ENCODE data around the gene SPATA4. TPM values are rescaled to one million over a fixed set of nuclear protein-coding genes. Genes with fewer than 3 reads are reported as not detected.
"Not testable (repeated sequence)": the region's sequence is repeated elsewhere in the genome, so short reads cannot be mapped to it uniquely, and the experiment has no call there.

The SPATA4 gene
- total RNA-seq, 5 donors from 2014 or later (not counting 1 experiment from before 2014, with no cell fraction given), result not detected

DNA sequence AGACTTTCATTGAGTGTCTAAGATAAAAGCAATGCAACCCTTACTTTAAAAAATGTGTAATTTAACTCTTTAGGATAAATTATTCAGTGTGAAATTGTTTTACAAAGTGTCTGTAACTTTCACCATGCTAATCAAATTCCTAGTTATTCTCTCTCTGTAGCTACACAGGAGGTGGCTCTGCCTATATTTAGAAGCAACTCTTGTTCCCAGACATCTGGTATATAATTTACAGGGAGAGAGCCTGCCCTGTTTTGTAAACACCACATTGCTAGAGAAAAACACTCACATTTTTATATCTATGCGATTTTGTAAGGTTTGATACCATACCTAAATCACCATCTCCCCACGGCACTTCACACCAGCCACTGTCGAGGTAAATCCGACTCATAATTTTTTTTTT is 35.5 kb upstream of the SPATA4 start:
- Histone ChIP-seq H3K9me3 (no peaks in the 10 kb centered on the region), H3K27me3 (replicated peaks in 1 of 2; ENCODE audit: control insufficient read depth in 2 of 2, extremely low read depth in 1 of 2, insufficient read depth in 2 of 2, low read length in 1 of 2) (no peaks in the 10 kb centered on the region), H3K4me1 (ENCODE audit: control insufficient read depth in 1 of 2, extremely low read depth in 1 of 2, insufficient read depth in 2 of 2, low read length in 2 of 2) (no peaks in the 10 kb centered on the region), H3K36me3 (ENCODE audit: control insufficient read depth in 2 of 2, extremely low read depth in 1 of 2, insufficient read depth in 1 of 2, low read length in 1 of 2) (no peaks in the 10 kb centered on the region), H3K27ac (ENCODE audit: low read length) (no peak overlapping the region), H3K4me3 (ENCODE audit: control insufficient read depth in 1 of 2, extremely low read depth in 1 of 2, low read length in 1 of 2) (no peak overlapping the region)
- DNase-seq (no peak), ATAC-seq (replicated peaks in 1 of 4) (no peak)
- Mint-ChIP-seq H3K36me3 (no peaks in the 10 kb centered on the region), H3K4me1 (no peaks in the 10 kb centered on the region), H3K9me3 (no peaks in the 10 kb centered on the region), H3K4me3 (no peak overlapping the region), H3K27me3 (peaks cover 11 to 21% of the 10 kb centered on the region in 2 donors), H3K27ac (no peak overlapping the region)
- ChIA-PET CTCF (interaction anchor here in 1 of 2 donors (0.6 kb wide), 2 partner anchors 122 to 143 kb away, joined by 3 to 4 read pairs; no protein-coding TSS in a partner anchor), POLR2A (no interaction called here)
- 93% methylated on average over 3 of the region's 4 CpGs for WGBS (ENCODE audit: insufficient coverage)

DNA sequence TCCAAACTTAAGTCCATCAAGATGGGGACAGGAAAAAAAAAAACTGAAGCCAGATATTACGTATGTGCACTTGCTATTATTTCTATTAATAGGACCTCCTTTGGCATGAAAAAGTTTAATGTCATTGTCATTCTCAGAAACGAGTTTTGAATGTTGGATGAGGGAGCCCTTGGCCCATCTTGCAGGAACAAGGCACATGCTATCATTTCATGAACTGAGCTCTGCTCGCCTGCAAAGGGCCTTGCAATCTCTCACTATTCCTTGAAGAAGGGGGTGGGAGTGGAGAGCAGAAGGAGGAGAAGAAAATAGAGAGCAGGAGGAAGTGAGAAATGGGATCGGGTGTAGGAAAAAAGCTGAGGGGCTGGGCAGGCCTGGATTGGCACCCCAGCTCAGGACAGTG is 34.3 kb upstream of the SPATA4 start:
- Mint-ChIP-seq H3K27ac (no peak overlapping the region), H3K4me1 (no peaks in the 10 kb centered on the region), H3K27me3 (peaks cover 12 to 24% of the 10 kb centered on the region in 2 donors), H3K9me3 (no peaks in the 10 kb centered on the region), H3K4me3 (no peak overlapping the region), H3K36me3 (no peaks in the 10 kb centered on the region)
- Histone ChIP-seq H3K36me3 (ENCODE audit: control insufficient read depth in 2 of 2, extremely low read depth in 1 of 2, insufficient read depth in 1 of 2, low read length in 1 of 2) (no peaks in the 10 kb centered on the region), H3K9me3 (no peaks in the 10 kb centered on the region), H3K27me3 (replicated peaks in 1 of 2; ENCODE audit: control insufficient read depth in 2 of 2, extremely low read depth in 1 of 2, insufficient read depth in 2 of 2, low read length in 1 of 2) (peaks cover 0 to 3% of the 10 kb centered on the region in 2 experiments), H3K4me1 (ENCODE audit: control insufficient read depth in 1 of 2, extremely low read depth in 1 of 2, insufficient read depth in 2 of 2, low read length in 2 of 2) (no peaks in the 10 kb centered on the region), H3K4me3 (ENCODE audit: control insufficient read depth in 1 of 2, extremely low read depth in 1 of 2, low read length in 1 of 2) (no peak overlapping the region), H3K27ac (ENCODE audit: low read length) (no peak overlapping the region)
- ChIA-PET CTCF (interaction anchor here in 1 of 2 donors (0.8 kb wide), 1 partner anchor 9 kb away, joined by 3 read pairs; no protein-coding TSS in a partner anchor), POLR2A (no interaction called here)
- 40% methylated on average over 1 of the region's 4 CpGs for WGBS (ENCODE audit: insufficient coverage)
- DNase-seq (no peak), ATAC-seq (replicated peaks in 1 of 4) (no peak)

DNA sequence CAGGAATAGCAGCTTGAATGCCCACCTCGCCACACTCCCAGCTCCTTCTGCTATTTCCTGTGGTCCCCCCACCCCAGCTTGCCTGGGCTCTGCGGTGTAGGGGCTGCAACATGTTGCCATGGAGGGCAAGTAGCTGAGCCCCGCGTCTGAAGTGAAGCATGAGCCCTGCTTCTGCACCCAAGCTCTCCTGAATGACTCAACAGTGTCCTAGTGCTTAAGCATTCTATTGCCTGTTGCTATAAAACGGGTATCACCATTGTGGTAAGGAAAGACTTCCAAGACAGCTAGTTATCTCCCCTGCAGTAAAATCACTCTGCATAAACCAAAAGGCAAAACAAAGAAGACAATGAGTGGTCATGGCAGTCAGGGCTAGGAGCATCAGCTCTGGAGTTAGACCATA is 31.4 kb upstream of the SPATA4 start:
- peaks cover 0 to 3% of the 10 kb centered on the region in 2 experiments for H3K27me3 ChIP-seq (replicated peaks in 1 of 2; ENCODE audit: control insufficient read depth in 2 of 2, extremely low read depth in 1 of 2, insufficient read depth in 2 of 2, low read length in 1 of 2)
- no peak overlapping the region for H3K4me3 ChIP-seq (ENCODE audit: control insufficient read depth in 1 of 2, extremely low read depth in 1 of 2, low read length in 1 of 2)
- H3K9me3 ChIP-seq, result no peaks in the 10 kb centered on the region
- no peaks in the 10 kb centered on the region for H3K9me3 Mint-ChIP-seq
- no peak overlapping the region for H3K4me3 Mint-ChIP-seq
- H3K27ac Mint-ChIP-seq, result no peak overlapping the region
- ChIA-PET POLR2A (no interaction called here), CTCF (no interaction called here)
- no peaks in the 10 kb centered on the region for H3K4me1 ChIP-seq (ENCODE audit: control insufficient read depth in 1 of 2, extremely low read depth in 1 of 2, insufficient read depth in 2 of 2, low read length in 2 of 2)
- WGBS (ENCODE audit: insufficient coverage), result 71% methylated on average over 4 of the region's 5 CpGs
- no peak for DNase-seq
- H3K4me1 Mint-ChIP-seq, result no peaks in the 10 kb centered on the region
- ATAC-seq (replicated peaks in 1 of 4), result no peak
- peaks cover 9 to 12% of the 10 kb centered on the region in 2 donors for H3K27me3 Mint-ChIP-seq
- H3K27ac ChIP-seq (ENCODE audit: low read length), result no peak overlapping the region
- no peaks in the 10 kb centered on the region for H3K36me3 ChIP-seq (ENCODE audit: control insufficient read depth in 2 of 2, extremely low read depth in 1 of 2, insufficient read depth in 1 of 2, low read length in 1 of 2)
- no peaks in the 10 kb centered on the region for H3K36me3 Mint-ChIP-seq

DNA sequence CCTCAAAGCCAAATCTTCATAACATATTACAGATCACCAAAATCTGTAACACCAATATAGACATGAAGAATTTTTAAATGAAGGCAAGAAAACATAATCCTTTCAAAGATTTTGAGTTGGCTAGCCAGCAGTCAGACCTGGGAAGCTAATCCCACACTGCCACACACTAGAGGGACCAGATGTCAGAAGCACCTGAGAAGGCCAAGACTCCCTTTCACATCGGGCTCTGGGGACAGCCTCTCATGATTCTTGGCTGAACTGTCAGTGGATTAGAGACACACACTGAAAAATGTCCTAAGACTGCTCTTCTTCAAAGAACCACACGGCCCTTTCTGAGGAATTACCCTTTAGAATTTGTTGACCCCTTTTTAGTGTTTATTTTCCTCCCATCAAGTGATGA is 28.2 kb upstream of the SPATA4 start:
- peaks cover 7 to 9% of the 10 kb centered on the region in 2 donors for H3K27me3 Mint-ChIP-seq
- H3K27ac ChIP-seq (ENCODE audit: low read length), result no peak overlapping the region
- no peaks in the 10 kb centered on the region for H3K9me3 Mint-ChIP-seq
- H3K36me3 ChIP-seq (ENCODE audit: control insufficient read depth in 2 of 2, extremely low read depth in 1 of 2, insufficient read depth in 1 of 2, low read length in 1 of 2), result no peaks in the 10 kb centered on the region
- H3K4me1 Mint-ChIP-seq, result no peaks in the 10 kb centered on the region
- H3K27me3 ChIP-seq (replicated peaks in 1 of 2; ENCODE audit: control insufficient read depth in 2 of 2, extremely low read depth in 1 of 2, insufficient read depth in 2 of 2, low read length in 1 of 2), result peaks cover 0 to 3% of the 10 kb centered on the region in 2 experiments
- no peaks in the 10 kb centered on the region for H3K9me3 ChIP-seq
- H3K4me1 ChIP-seq (ENCODE audit: control insufficient read depth in 1 of 2, extremely low read depth in 1 of 2, insufficient read depth in 2 of 2, low read length in 2 of 2), result no peaks in the 10 kb centered on the region
- ChIA-PET POLR2A (no interaction called here), CTCF (no interaction called here)
- H3K4me3 ChIP-seq (ENCODE audit: control insufficient read depth in 1 of 2, extremely low read depth in 1 of 2, low read length in 1 of 2), result no peak overlapping the region
- no peak for ATAC-seq (replicated peaks in 1 of 4)
- H3K36me3 Mint-ChIP-seq, result no peaks in the 10 kb centered on the region
- no peak overlapping the region for H3K27ac Mint-ChIP-seq
- no peak overlapping the region for H3K4me3 Mint-ChIP-seq
- DNase-seq, result no peak
- WGBS (ENCODE audit: insufficient coverage), result 71% methylated on average over 1 of the region's 2 CpGs

DNA sequence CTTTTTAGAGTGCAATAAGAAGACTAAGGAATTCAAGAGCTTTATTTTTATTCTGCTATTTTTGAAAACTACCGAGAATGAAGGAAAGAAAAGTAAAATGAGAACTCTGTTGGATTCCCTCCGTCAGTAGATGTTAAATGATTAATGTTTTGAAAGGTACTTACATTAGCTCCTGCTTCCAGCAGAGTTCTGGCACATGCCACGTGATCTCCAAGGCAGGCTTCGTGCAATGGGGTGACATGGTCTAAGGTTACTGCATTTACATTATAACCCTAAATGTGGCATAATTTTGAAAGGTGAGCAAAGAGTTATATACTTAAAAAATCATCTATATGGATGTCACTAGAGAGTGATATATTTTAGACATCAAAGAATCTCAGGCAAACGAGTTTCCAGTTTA is 26.8 kb upstream of the SPATA4 start:
- peaks cover 0 to 3% of the 10 kb centered on the region in 2 experiments for H3K27me3 ChIP-seq (replicated peaks in 1 of 2; ENCODE audit: control insufficient read depth in 2 of 2, extremely low read depth in 1 of 2, insufficient read depth in 2 of 2, low read length in 1 of 2)
- DNase-seq, result no peak
- Mint-ChIP-seq H3K4me1 (no peaks in the 10 kb centered on the region), H3K4me3 (no peak overlapping the region), H3K36me3 (no peaks in the 10 kb centered on the region), H3K27me3 (peaks cover 2 to 4% of the 10 kb centered on the region in 2 donors), H3K9me3 (no peaks in the 10 kb centered on the region), H3K27ac (no peak overlapping the region)
- no peaks in the 10 kb centered on the region for H3K36me3 ChIP-seq (ENCODE audit: control insufficient read depth in 2 of 2, extremely low read depth in 1 of 2, insufficient read depth in 1 of 2, low read length in 1 of 2)
- POLR2A ChIA-PET, result no interaction called here
- no peak overlapping the region for H3K4me3 ChIP-seq (ENCODE audit: control insufficient read depth in 1 of 2, extremely low read depth in 1 of 2, low read length in 1 of 2)
- H3K4me1 ChIP-seq (ENCODE audit: control insufficient read depth in 1 of 2, extremely low read depth in 1 of 2, insufficient read depth in 2 of 2, low read length in 2 of 2), result no peaks in the 10 kb centered on the region
- WGBS (ENCODE audit: insufficient coverage), result no CpG with 5 or more reads among the region's 5 CpGs
- ATAC-seq (replicated peaks in 1 of 4), result no peak
- no peak overlapping the region for H3K27ac ChIP-seq (ENCODE audit: low read length)
- no peaks in the 10 kb centered on the region for H3K9me3 ChIP-seq
- CTCF ChIA-PET, result no interaction called here

DNA sequence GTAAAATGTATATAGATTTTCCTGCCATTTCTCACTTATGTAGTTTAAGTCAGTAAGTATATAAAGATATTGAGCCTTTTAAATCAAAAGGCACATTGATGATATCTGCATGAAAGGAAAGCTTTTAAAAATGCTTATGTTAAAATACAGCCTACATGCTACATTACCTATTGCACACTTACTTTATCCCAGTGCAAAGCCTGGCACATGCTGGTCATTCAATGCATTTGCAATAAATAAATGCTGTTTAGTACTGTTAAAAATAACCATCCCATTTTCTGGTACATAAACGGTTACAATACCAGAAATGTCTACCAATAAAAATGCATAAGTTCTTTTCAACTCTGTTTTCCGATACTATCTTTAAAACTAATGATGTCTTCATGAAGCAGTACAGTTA is 22.1 kb upstream of the SPATA4 start:
- ATAC-seq (replicated peaks in 1 of 4), result no peak
- no peaks in the 10 kb centered on the region for H3K27me3 ChIP-seq (replicated peaks in 1 of 2; ENCODE audit: control insufficient read depth in 2 of 2, extremely low read depth in 1 of 2, insufficient read depth in 2 of 2, low read length in 1 of 2)
- H3K9me3 ChIP-seq, result no peaks in the 10 kb centered on the region
- 94% methylated on average over 2 of the region's 2 CpGs for WGBS (ENCODE audit: insufficient coverage)
- Mint-ChIP-seq H3K27me3 (peaks cover 0 to 3% of the 10 kb centered on the region in 2 donors), H3K4me1 (no peaks in the 10 kb centered on the region), H3K36me3 (no peaks in the 10 kb centered on the region), H3K9me3 (peaks cover 0 to under 1% (median 0%) of the 10 kb centered on the region in 3 donors), H3K4me3 (no peak overlapping the region), H3K27ac (no peak overlapping the region)
- no peak for DNase-seq
- ChIA-PET POLR2A (no interaction called here), CTCF (no interaction called here)
- no peaks in the 10 kb centered on the region for H3K36me3 ChIP-seq (ENCODE audit: control insufficient read depth in 2 of 2, extremely low read depth in 1 of 2, insufficient read depth in 1 of 2, low read length in 1 of 2)
- no peaks in the 10 kb centered on the region for H3K4me1 ChIP-seq (ENCODE audit: control insufficient read depth in 1 of 2, extremely low read depth in 1 of 2, insufficient read depth in 2 of 2, low read length in 2 of 2)
- H3K4me3 ChIP-seq (ENCODE audit: control insufficient read depth in 1 of 2, extremely low read depth in 1 of 2, low read length in 1 of 2), result no peak overlapping the region
- no peak overlapping the region for H3K27ac ChIP-seq (ENCODE audit: low read length)

DNA sequence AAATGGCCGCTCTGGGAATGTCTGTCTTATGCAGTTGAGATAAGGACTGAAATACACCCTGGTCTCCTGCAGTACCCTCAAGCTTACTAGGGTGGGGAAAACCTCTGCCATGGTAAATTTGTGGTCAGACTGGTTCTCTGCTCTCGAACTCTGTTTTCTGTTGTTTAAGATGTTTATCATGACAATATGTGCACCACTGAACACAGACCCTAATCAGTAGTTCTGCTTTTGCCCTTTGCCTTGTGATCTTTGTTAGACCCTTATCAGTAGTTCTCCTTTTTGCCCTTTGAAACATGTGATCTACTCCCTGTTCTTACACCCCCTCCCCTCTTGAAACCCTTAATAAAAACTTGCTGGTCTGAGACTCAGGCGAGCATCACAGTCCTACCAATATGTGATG is 17.0 kb upstream of the SPATA4 start:
- H3K4me1 Mint-ChIP-seq; H3K27ac ChIP-seq (ENCODE audit: low read length); H3K27ac Mint-ChIP-seq; H3K4me1 ChIP-seq (ENCODE audit: control insufficient read depth in 1 of 2, extremely low read depth in 1 of 2, insufficient read depth in 2 of 2, low read length in 2 of 2); ATAC-seq (replicated peaks in 1 of 4); H3K27me3 ChIP-seq (replicated peaks in 1 of 2; ENCODE audit: control insufficient read depth in 2 of 2, extremely low read depth in 1 of 2, insufficient read depth in 2 of 2, low read length in 1 of 2); CTCF ChIA-PET; DNase-seq; H3K36me3 Mint-ChIP-seq; H3K4me3 Mint-ChIP-seq; H3K9me3 ChIP-seq; H3K9me3 Mint-ChIP-seq; H3K36me3 ChIP-seq (ENCODE audit: control insufficient read depth in 2 of 2, extremely low read depth in 1 of 2, insufficient read depth in 1 of 2, low read length in 1 of 2); POLR2A ChIA-PET; H3K4me3 ChIP-seq (ENCODE audit: control insufficient read depth in 1 of 2, extremely low read depth in 1 of 2, low read length in 1 of 2): not testable (repeated sequence)
- peaks cover 11 to 26% of the 10 kb centered on the region in 2 donors for H3K27me3 Mint-ChIP-seq
- 83% methylated on average over 1 of the region's 3 CpGs for WGBS (ENCODE audit: insufficient coverage)

Measured in T-cell (primary cell).